KMS-11 (cell line): ENCODE data around the gene ATP6AP1.

Experiments
- H2AFZ ChIP-seq: fragments of 200-600 bp; sonication (generic); 2 replicates; pipeline ENCODE4 v1.6.1; 2016; ENCODE audit warnings: antibody characterized with exemption, mixed run types, low read depth
- H3K27ac ChIP-seq: fragments of 200-600 bp; sonication (generic); 2 replicates; pipeline ENCODE4 v1.6.1; 2016; ENCODE audit warnings: mild to moderate bottlenecking, mixed run types
- H3K27me3 ChIP-seq: fragments of 200-600 bp; sonication (generic); 2 replicates; pipeline ENCODE4 v1.6.1; 2017; ENCODE audit warnings: mild to moderate bottlenecking, low read depth, mixed run types, moderate library complexity; ENCODE audit not compliant: insufficient read depth
- H3K36me3 ChIP-seq: fragments of 200-600 bp; sonication (generic); 2 replicates; pipeline ENCODE4 v1.6.1; 2017; ENCODE audit warnings: mild to moderate bottlenecking, mixed run types; ENCODE audit not compliant: insufficient read depth
- H3K4me1 ChIP-seq: fragments of 200-600 bp; sonication (generic); 2 replicates; pipeline ENCODE4 v1.6.1; 2016; ENCODE audit warnings: mild to moderate bottlenecking, low read depth, mixed run types; ENCODE audit not compliant: poor library complexity, severe bottlenecking
- H3K4me2 ChIP-seq: fragments of 200-600 bp; sonication (generic); 2 replicates; pipeline ENCODE4 v1.7.0; 2016; ENCODE audit warnings: mild to moderate bottlenecking, mixed run types
- H3K4me3 ChIP-seq: fragments of 200-600 bp; sonication (generic); IDR thresholded peaks from 2 replicates; pipeline ENCODE4 v1.6.1; 2017; ENCODE audit warnings: low read depth, low read length, mixed read lengths; ENCODE audit not compliant: insufficient read depth
- H3K79me2 ChIP-seq: fragments of 200-600 bp; sonication (generic); 2 replicates; pipeline ENCODE4 v1.6.1; 2016; ENCODE audit warnings: low read depth, mixed run types; ENCODE audit not compliant: insufficient read depth
- H3K9ac ChIP-seq: fragments of 200-600 bp; sonication (generic); 2 replicates; pipeline ENCODE4 v1.6.1; 2016; ENCODE audit warnings: mild to moderate bottlenecking, mixed run types
- H4K20me1 ChIP-seq: fragments of 200-600 bp; sonication (generic); 2 replicates; pipeline ENCODE4 v1.6.1; 2016; ENCODE audit warnings: mild to moderate bottlenecking, mixed run types; ENCODE audit not compliant: insufficient read depth
- TF ChIP-seq, protein P1 (sequence below): fragments of 200-600 bp; sonication (generic); conservative IDR thresholded peaks from 2 replicates; pipeline ENCODE4 v1.6.1; 2017; ENCODE audit warnings: low read depth, mild to moderate bottlenecking, antibody characterized with exemption, low read length, moderate library complexity, mixed read lengths

ATP6AP1 gene

DNA sequence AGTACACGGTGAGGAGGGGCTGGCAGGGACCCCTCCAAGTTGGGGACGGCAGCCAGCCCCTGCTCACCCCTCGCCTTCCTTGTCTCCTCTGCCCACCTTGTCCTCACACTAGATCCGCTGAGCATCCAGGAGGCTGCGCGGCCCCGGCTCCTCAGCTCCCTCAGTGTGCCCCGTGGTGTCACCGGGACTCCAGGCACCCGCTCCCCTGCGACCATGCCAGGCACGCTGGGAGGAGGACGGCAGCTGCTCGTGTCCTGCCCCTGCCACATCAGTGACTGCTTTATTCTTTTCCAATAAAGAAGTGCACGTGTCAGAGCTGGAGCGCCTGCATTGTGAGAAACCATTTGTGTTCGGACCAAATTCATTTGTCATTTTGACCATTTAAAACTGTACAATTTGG, 21.8 kb downstream of the ATP6AP1 start:
- TF ChIP-seq, protein P1, sequence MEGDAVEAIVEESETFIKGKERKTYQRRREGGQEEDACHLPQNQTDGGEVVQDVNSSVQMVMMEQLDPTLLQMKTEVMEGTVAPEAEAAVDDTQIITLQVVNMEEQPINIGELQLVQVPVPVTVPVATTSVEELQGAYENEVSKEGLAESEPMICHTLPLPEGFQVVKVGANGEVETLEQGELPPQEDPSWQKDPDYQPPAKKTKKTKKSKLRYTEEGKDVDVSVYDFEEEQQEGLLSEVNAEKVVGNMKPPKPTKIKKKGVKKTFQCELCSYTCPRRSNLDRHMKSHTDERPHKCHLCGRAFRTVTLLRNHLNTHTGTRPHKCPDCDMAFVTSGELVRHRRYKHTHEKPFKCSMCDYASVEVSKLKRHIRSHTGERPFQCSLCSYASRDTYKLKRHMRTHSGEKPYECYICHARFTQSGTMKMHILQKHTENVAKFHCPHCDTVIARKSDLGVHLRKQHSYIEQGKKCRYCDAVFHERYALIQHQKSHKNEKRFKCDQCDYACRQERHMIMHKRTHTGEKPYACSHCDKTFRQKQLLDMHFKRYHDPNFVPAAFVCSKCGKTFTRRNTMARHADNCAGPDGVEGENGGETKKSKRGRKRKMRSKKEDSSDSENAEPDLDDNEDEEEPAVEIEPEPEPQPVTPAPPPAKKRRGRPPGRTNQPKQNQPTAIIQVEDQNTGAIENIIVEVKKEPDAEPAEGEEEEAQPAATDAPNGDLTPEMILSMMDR, result no peak
- Histone ChIP-seq H3K4me3 (no peak overlapping the region), H3K36me3 (no peaks in the 10 kb centered on the region), H3K4me2 (no peak overlapping the region), H3K4me1 (no peaks in the 10 kb centered on the region), H3K9ac (no peak overlapping the region), H3K79me2 (no peaks in the 10 kb centered on the region), H2AFZ (no peak overlapping the region), H3K27me3 (no peaks in the 10 kb centered on the region), H4K20me1 (no peaks in the 10 kb centered on the region), H3K27ac (no peak overlapping the region)

DNA sequence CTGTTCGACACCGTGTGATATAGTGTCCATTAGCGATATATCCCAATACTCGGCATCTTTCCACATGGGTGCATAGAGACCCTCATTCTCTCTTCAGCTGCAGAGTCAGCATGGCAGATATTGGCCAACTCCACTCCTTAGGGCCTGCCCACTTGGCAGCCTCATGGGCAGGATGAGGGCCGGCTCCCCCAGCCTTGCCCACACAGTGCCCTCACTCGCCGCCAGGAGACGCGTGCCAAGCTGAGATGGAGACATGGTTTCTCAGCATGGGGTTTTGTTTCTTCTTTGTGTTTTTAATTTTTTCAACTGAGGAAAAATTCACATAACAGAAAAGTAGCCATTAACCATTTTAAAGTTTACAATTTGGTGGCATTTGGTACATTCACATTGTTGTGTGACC, 24.3 kb downstream of the ATP6AP1 start:
- Histone ChIP-seq H3K4me1 (peaks cover 4% of the 10 kb centered on the region), H3K27ac (no peak overlapping the region), H3K4me2 (no peak overlapping the region), H2AFZ (no peak overlapping the region), H3K36me3 (no peaks in the 10 kb centered on the region), H3K79me2 (no peaks in the 10 kb centered on the region), H3K9ac (no peak overlapping the region), H3K4me3 (no peak overlapping the region), H3K27me3 (no peaks in the 10 kb centered on the region), H4K20me1 (no peaks in the 10 kb centered on the region)
- TF ChIP-seq, protein P1, result no peak

DNA sequence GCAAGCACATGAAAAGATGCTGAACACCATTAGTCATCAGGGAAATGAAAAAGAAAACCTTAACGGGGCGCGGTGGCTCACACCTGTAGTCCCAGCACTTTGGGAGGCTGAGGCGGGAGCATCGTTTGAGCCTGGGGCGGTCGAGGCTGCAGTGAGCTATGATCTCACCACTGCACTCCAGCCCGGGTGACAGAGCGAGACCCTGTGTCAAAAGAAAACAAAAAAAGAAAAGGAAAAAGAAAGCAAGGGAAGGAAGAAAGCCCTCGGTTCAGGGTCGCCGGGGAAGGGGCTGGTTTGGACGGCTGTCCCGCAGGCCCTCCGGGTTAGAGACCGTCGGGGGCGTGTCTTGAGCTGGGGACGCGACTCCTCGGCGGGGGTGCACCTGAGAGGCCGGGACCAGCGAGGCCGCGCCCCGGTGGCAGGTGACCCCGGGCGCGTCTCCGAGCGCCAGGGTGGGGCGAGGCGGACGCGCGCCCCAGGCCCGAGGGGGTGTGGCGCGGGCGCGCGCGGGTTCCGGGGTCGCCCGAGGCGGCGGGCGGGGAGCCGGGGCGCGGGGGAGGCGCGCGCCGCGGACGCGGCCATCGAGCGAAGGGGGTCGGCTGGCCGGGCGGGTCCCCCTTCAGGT, 29.1 kb downstream of the ATP6AP1 start:
- Histone ChIP-seq H3K4me1 (peaks cover 4% of the 10 kb centered on the region), H3K79me2 (no peaks in the 10 kb centered on the region), H3K36me3 (no peaks in the 10 kb centered on the region), H4K20me1 (no peaks in the 10 kb centered on the region), H3K4me2 (peak overlapping the region; percentile 36; the same call in 1 of the 2 replicates), H3K27ac (no peak overlapping the region), H3K27me3 (no peaks in the 10 kb centered on the region), H3K9ac (no peak overlapping the region; the same call in 1 of the 2 replicates), H2AFZ (peak overlapping the region; percentile 66), H3K4me3 (no peak overlapping the region)
- TF ChIP-seq, protein P1, result no peak

DNA sequence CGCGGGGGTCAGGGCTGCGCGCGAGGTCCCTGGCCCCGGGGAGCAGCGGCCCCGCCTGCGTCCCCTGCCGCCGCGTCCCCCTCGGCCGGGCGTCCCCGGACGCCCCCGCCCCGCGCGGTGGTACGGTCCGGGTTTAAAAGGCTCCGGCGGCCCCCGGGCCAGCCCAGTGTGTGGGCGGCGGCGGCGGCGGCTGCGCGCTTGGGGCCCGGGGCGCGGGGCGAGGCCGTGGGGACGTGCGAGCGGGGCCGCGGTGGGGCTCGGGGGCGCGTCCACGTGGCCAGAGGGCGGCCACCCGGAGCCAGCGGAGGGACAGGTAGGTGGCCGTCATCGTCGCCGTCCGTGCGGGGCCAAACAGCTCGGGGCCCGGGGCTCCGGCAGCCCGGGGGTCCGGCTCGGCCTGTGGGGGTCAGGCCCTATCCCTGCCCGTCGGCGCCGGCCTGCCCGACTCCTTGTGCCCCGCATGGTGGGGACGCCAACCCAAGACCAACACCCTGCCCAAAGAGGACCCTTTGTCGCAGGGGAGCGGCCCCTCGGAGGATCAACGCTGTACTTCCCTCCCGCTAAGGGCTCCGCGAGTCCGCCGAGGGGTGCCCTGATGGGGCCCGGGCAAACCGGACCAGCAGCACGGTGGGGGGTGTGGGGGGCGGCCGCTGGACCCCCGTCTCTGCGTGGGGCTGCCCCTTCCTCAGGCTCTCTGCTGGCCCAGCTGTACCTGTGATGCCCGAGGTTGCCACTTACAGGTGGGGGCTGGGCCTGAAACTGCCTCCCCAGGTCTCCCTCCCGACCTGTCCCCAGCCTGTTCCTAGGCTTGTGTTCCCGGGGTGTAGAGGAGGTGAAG, 29.9 kb downstream of the ATP6AP1 start, which contains the start of gene PLXNA3:
TSS of gene PLXNA3 (plus strand) at position 166 of the 838 bp plus-strand sequence. CDS start 1,903 bp downstream, outside the sequence.
- peaks cover 4% of the 10 kb centered on the region for H3K4me1 ChIP-seq
- no peaks in the 10 kb centered on the region for H3K36me3 ChIP-seq
- no peak within 1 kb of the TSS for H3K27ac ChIP-seq
- TF ChIP-seq, protein P1, result no peak
- H3K4me3 ChIP-seq, result no peak within 1 kb of the TSS
- H3K27me3 ChIP-seq, result no peaks in the 10 kb centered on the region
- H2AFZ ChIP-seq, result peak within 1 kb of the TSS; percentile 66
- H3K9ac ChIP-seq, result no peak within 1 kb of the TSS; the same call in 1 of the 2 replicates
- no peaks in the 10 kb centered on the region for H3K79me2 ChIP-seq
- peak within 1 kb of the TSS; percentile 66 for H3K4me2 ChIP-seq
- no peaks in the 10 kb centered on the region for H4K20me1 ChIP-seq
